IMR-90 (cell line): Measurements from ENCODE around the gene KIF6. TPM values are rescaled to one million over a fixed set of nuclear protein-coding genes. Genes with fewer than 3 reads are reported as not detected.

Source experiments
- ATAC-seq: fragments of 200-7000 bp; cut with Tn5 transposase; 2 replicates; pipeline ENCODE4 v1.9.1; 2020; ENCODE audit warnings: low read depth, mild to moderate bottlenecking, moderate library complexity
- BruUV-seq: library from RNA; stranded (reverse); fragments of 400-500 nt; replicated peaks from 2 replicates; lab custom pipeline; 2021; lab: Mats Ljungman, UMichigan
- CTCF ChIA-PET: fragments of 300-600 bp; formaldehyde crosslinking; extraction: SDS; loops from one replicate; lab custom pipeline; 2021; ENCODE audit warnings: antibody characterized with exemption; lab: Yijun Ruan, JAX
- POLR2A ChIA-PET: fragments of 300-600 bp; sonication (Branson Sonifier 250); formaldehyde crosslinking; loops from one replicate; lab custom pipeline; 2022; ENCODE audit warnings: antibody characterized with exemption; ENCODE audit not compliant: unreplicated experiment; lab: Charles Lee
- DNase-seq: peaks from one replicate; pipeline ENCODE4 v3.0.0; 2013
- H2AFZ ChIP-seq: replicated peaks from 2 replicates; pipeline ENCODE3; 2013; ENCODE audit warnings: low read length, mild to moderate bottlenecking; ENCODE audit not compliant: poor library complexity
- H2AK5ac ChIP-seq: 2 replicates; pipeline ENCODE4 v1.6.1; 2013; ENCODE audit warnings: low read depth, low read length, inconsistent platforms
- H2AK9ac ChIP-seq: replicated peaks from 2 replicates; pipeline ENCODE3; 2013; ENCODE audit warnings: mild to moderate bottlenecking, low read depth, low read length, moderate library complexity; ENCODE audit not compliant: poor library complexity
- H2BK120ac ChIP-seq: 2 replicates; pipeline ENCODE4 v1.6.1; 2013; ENCODE audit warnings: low read depth, low read length, inconsistent platforms
- H2BK15ac ChIP-seq: 3 replicates; pipeline ENCODE4 v1.6.1; 2013; ENCODE audit warnings: low read depth, low read length, inconsistent platforms
- H2BK20ac ChIP-seq: 2 replicates; pipeline ENCODE4 v1.6.1; 2013; ENCODE audit warnings: low read depth, mild to moderate bottlenecking, inconsistent platforms, low read length, moderate library complexity
- H2BK5ac ChIP-seq: 2 replicates; pipeline ENCODE4 v1.6.1; 2013; ENCODE audit warnings: mild to moderate bottlenecking, low read depth, low read length, inconsistent platforms; ENCODE audit not compliant: poor library complexity, severe bottlenecking
- H3K14ac ChIP-seq: replicated peaks from 2 replicates; pipeline ENCODE4 v1.6.1; 2013; ENCODE audit warnings: low read depth, low read length, inconsistent platforms
- H3K18ac ChIP-seq: 2 replicates; pipeline ENCODE4 v1.6.1; 2013; ENCODE audit warnings: low read depth, low read length, control low read depth
- H3K23ac ChIP-seq: 2 replicates; pipeline ENCODE4 v1.6.1; 2013; ENCODE audit warnings: low read depth, low read length, inconsistent platforms
- H3K27ac ChIP-seq: 2 replicates; pipeline ENCODE4 v1.5.1; 2013; ENCODE audit warnings: mild to moderate bottlenecking, control low read depth, low read length; ENCODE audit not compliant: insufficient read depth
- H3K27me3 ChIP-seq: 2 replicates; pipeline ENCODE4 v1.6.1; 2013; ENCODE audit warnings: low read length; ENCODE audit not compliant: control insufficient read depth, insufficient read depth
- H3K36me3 ChIP-seq: 2 replicates; pipeline ENCODE4 v1.6.1; 2013; ENCODE audit warnings: low read length, mixed read lengths; ENCODE audit not compliant: control insufficient read depth, insufficient read depth
- H3K4ac ChIP-seq: 2 replicates; pipeline ENCODE4 v1.6.1; 2013; ENCODE audit warnings: low read depth, low read length, inconsistent platforms
- H3K4me1 ChIP-seq: 2 replicates; pipeline ENCODE4 v1.6.1; 2013; ENCODE audit warnings: low read length, mixed read lengths; ENCODE audit not compliant: control insufficient read depth, insufficient read depth
- H3K4me2 ChIP-seq: 2 replicates; pipeline ENCODE4 v1.6.1; 2013; ENCODE audit warnings: low read depth, mild to moderate bottlenecking, control low read depth, low read length, moderate library complexity
- H3K4me3 ChIP-seq: 2 replicates; pipeline ENCODE4 v1.5.1; 2013; ENCODE audit warnings: low read depth, mild to moderate bottlenecking, control low read depth, low read length, moderate library complexity; ENCODE audit not compliant: insufficient read depth
- H3K56ac ChIP-seq: 2 replicates; pipeline ENCODE4 v1.6.1; 2013; ENCODE audit warnings: low read length, inconsistent platforms; ENCODE audit not compliant: insufficient read depth; ENCODE audit errors: extremely low read depth
- H3K79me1 ChIP-seq, 2 experiments: 2 replicates each; pipeline ENCODE4 v1.6.1; 2013; ENCODE audit warnings: low read length in 2 of 2, inconsistent platforms in 1 of 2, low read depth in 1 of 2
- H3K9ac ChIP-seq: 2 replicates; pipeline ENCODE4 v1.6.1; 2013; ENCODE audit warnings: low read depth, low read length, control low read depth
- H3K9me1 ChIP-seq: 2 replicates; pipeline ENCODE4 v1.6.1; 2013; ENCODE audit warnings: low read length, inconsistent platforms; ENCODE audit not compliant: insufficient read depth
- H3K9me3 ChIP-seq: 2 replicates; pipeline ENCODE4 v1.6.1; 2013; ENCODE audit warnings: low read length; ENCODE audit not compliant: control insufficient read depth, insufficient read depth
- H4K20me1 ChIP-seq: 2 replicates; pipeline ENCODE4 v1.6.1; 2013; ENCODE audit warnings: low read length, inconsistent platforms; ENCODE audit not compliant: insufficient read depth
- H4K5ac ChIP-seq: 2 replicates; pipeline ENCODE4 v1.6.1; 2013; ENCODE audit warnings: mild to moderate bottlenecking, low read depth, low read length, control low read depth
- H4K8ac ChIP-seq, 2 experiments: 2 replicates each; pipeline ENCODE4 v1.6.1; 2013; ENCODE audit warnings: low read depth in 2 of 2, low read length in 2 of 2, control low read depth in 1 of 2, inconsistent platforms in 1 of 2
- H4K91ac ChIP-seq: 2 replicates; pipeline ENCODE4 v1.6.1; 2013; ENCODE audit warnings: low read depth, low read length, inconsistent platforms; ENCODE audit not compliant: insufficient read depth
- MXI1 ChIP-seq: IDR thresholded peaks from 2 replicates; pipeline ENCODE4 v1.6.1; 2012; ENCODE audit warnings: low read depth, mild to moderate bottlenecking, low read length, moderate library complexity, borderline replicate concordance
- NFE2L2 ChIP-seq: fragments of 150-350 bp; IDR thresholded peaks from 2 replicates; pipeline ENCODE4 v1.6.1; 2016; ENCODE audit warnings: low read depth, mild to moderate bottlenecking, low read length
- WGBS, 2 experiments: methylation state at CpG; one replicate each; pipeline versions ENCODE4 v1.1.5 to v1.1.7; 2013; ENCODE audit warnings: missing lambda C conversion rate in 2 of 2; ENCODE audit not compliant: insufficient read length in 1 of 2; ENCODE audit errors: extremely low coverage in 2 of 2; 5-methylcytosine and 5-hydroxymethylcytosine counted together
- dilution Hi-C: fragments of 300-500 bp; cut with HindIII; formaldehyde crosslinking; loops from one replicate; pipeline ENCODE4 v1.14.3; 2018; ENCODE audit warnings: low sequenced_read_pairs; ENCODE audit not compliant: unreplicated experiment
- in situ Hi-C: fragments of 300-500 bp; cut with MboI; formaldehyde crosslinking; loops from 3 replicates; pipeline ENCODE4 v1.14.3; 2019; ENCODE audit warnings: low sequenced_read_pairs, inconsistent platforms, mixed read lengths
- intact Hi-C: fragments of 100-400 bp; cut with micrococcal nuclease; formaldehyde crosslinking; loops from 2 replicates; pipeline ENCODE4 v1.10.0; 2022
- polyA plus RNA-seq, 3 experiments: library from polyadenylated mRNA; depleted of rRNA; stranded (reverse); fragments of >200 nt; gene quantifications; 2 replicates each; pipeline ENCODE4 v1.2.3, GENCODE V29; 2012; ENCODE audit warnings: low replicate concordance in 1 of 3
- total RNA-seq: library from RNA; depleted of rRNA; stranded (reverse); fragments of >200 nt; gene quantifications from 2 replicates; pipeline ENCODE4 v1.2.3, GENCODE V29; 2012
- TF ChIP-seq, protein P1 (sequence below): conservative IDR thresholded peaks from 2 replicates; pipeline ENCODE4 v1.5.1; 2012; ENCODE audit warnings: mild to moderate bottlenecking, low read depth, low read length, improper control_type of control experiment

Gene KIF6
- total and polyA plus RNA-seq, 2 of the 4 experiments (the other 2 are of a cell fraction) = under 0.01 to 0.10 TPM

DNA sequence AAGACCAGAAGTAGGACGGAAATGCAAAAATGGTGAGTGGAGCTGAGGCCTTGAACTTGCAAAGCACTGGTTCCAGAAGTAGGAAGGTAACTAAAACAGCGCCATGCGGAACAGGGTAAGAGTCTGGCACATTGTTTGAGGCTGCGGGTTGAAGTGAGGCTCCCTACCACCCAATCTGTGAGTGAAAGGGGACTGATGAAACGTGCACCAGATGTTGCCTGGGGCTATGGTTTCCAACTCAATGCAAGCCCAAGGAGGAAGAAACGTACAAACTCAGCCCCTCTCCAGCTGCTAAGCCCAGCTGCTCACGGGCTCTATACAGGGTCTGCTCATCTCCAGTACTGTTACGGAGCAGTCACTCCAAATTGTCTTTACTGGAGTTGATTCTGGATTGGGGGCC, 334.0 kb downstream of the KIF6 start:
- Histone ChIP-seq H3K36me3 (no peaks in the 10 kb centered on the region), H3K14ac (no peak overlapping the region), H4K20me1 (no peaks in the 10 kb centered on the region), H3K4ac (no peak overlapping the region), H3K18ac (no peak overlapping the region), H4K91ac (no peak overlapping the region), H3K9ac (no peak overlapping the region), H3K27me3 (no peaks in the 10 kb centered on the region), H4K8ac (no peak overlapping the region), H2BK20ac (no peak overlapping the region), H3K79me1 (no peaks in the 10 kb centered on the region), H4K5ac (no peak overlapping the region), H2AK9ac (no peak overlapping the region), H2BK15ac (no peak overlapping the region), H2AFZ (no peak overlapping the region), H3K4me2 (no peak overlapping the region), H2BK120ac (no peak overlapping the region), H3K56ac (no peak overlapping the region), H3K23ac (no peak overlapping the region), H3K27ac (no peak overlapping the region), H3K9me1 (no peaks in the 10 kb centered on the region), H2AK5ac (no peak overlapping the region), H3K9me3 (no peaks in the 10 kb centered on the region), H2BK5ac (no peak overlapping the region), H3K4me1 (no peaks in the 10 kb centered on the region), H3K4me3 (no peak overlapping the region)
- in situ Hi-C loops = no loop called here
- DNase-seq = no peak
- WGBS, 2 experiments = 60% methylated on average over 1 of the region's 8 CpGs; no CpG with 5 or more reads in 1 of the 2 experiments
- TF ChIP-seq MXI1 (no peak), NFE2L2 (no peak)
- TF ChIP-seq, protein P1, sequence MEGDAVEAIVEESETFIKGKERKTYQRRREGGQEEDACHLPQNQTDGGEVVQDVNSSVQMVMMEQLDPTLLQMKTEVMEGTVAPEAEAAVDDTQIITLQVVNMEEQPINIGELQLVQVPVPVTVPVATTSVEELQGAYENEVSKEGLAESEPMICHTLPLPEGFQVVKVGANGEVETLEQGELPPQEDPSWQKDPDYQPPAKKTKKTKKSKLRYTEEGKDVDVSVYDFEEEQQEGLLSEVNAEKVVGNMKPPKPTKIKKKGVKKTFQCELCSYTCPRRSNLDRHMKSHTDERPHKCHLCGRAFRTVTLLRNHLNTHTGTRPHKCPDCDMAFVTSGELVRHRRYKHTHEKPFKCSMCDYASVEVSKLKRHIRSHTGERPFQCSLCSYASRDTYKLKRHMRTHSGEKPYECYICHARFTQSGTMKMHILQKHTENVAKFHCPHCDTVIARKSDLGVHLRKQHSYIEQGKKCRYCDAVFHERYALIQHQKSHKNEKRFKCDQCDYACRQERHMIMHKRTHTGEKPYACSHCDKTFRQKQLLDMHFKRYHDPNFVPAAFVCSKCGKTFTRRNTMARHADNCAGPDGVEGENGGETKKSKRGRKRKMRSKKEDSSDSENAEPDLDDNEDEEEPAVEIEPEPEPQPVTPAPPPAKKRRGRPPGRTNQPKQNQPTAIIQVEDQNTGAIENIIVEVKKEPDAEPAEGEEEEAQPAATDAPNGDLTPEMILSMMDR = no peak
- intact Hi-C loops = no loop called here
- BruUV-seq = no TSS peak
- dilution Hi-C loops = no loop called here
- ChIA-PET POLR2A (no interaction called here), CTCF (no interaction called here)
- ATAC-seq = no peak
